GM18520 (cell line): ENCODE measurements around the gene ARHGAP15.

Experiments used
- ATAC-seq: cut with Tn5 transposase; IDR thresholded peaks from one replicate; pipeline ENCODE4 v1.9.1; 2021; ENCODE audit not compliant: unreplicated experiment

The ARHGAP15 gene

DNA sequence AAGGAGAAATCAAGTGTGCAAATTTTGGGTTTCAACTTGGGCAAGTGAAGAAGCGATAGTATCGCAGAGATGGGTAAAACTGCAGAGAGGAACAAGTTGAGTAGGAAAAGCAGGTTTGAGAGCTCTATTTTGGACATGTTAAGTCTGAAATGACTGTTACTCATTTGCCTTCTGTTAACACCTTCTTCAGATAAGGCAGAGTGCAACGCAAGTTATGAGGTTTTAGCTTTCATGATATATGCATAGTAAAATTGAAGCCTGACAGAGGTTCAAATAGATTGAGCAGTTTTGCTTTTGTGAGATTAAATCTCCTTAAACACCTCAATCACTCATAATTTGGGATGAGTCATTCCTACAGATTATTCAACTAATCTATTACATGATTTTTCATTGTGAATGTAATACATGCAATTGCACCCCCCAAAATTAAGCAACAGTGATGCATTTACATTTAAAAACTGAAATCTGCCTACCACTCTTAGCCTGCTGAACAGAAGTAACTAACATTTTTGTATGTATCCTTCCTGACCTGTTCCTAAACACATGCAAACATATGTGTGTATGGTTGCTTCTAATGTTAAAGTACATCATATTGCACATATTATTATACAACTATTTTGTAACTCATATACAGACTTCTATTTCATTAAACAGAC, 575.4 kb downstream of the ARHGAP15 start:
- ATAC-seq: peak; percentile 99

DNA sequence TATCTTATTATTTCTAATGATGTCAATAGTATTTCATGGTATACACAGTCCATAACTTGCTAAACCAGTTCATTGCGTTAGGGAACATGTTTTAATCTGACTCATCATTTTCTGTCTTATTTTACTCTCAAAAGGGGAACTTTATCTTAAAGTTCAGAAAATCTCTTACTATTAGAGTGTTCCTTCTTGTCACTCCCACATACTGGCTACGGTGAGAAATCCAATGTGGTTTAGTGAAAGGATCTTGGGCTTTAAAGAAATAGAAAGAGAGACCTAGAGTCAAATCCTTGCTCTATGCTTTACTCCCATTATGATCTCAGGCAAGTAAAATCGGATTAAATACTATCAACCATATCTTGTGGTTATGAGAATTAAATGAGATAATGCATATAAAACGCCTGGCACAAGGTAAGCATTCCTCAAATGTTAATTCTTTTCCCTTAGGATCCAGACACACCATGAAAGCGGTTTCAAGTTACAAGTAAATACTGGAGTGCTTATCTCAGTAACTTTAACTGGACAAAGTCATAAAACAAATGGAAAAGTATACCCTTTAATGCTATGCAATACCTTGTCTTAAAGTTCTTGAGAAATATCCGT, 576.0 kb downstream of the ARHGAP15 start:
- no peak for ATAC-seq

DNA sequence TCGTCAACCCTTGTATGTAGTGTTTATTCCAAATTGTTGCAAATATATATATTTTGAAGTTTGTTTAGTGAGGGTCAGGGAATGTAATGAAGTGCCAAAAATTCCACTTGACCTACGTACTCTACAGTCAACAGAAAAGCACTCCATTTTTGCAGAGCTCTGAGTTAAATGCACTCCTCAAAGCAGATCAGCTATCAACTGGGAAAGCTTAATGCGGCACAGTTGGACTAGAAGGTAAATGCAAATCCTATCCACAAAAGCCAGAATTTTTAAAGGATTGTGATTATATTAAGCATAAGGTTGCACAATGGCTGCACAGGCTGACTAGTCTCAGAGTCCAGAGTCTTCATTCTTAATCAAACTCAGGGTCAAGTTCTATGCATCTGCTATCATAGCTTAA, 577.1 kb downstream of the ARHGAP15 start:
- ATAC-seq: no peak

DNA sequence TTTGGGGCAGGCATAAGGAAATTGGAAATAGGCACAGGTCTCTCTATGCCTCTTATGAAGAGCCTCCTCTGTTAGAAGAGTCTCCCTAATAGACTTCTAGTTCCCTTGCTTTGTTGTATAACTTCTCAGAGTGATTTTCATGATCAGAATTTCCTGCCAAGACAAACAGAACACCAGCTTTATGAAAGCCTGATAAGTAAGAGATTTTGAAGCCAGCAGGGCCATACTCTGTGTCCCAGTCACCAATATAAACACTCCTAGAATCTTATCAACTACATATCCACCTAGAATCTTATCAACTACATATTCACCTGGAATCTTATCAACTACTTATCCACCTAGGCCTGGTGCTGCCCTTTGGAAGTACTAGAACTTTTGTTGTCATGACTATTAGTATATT, 579.5 kb downstream of the ARHGAP15 start:
- ATAC-seq: no peak

DNA sequence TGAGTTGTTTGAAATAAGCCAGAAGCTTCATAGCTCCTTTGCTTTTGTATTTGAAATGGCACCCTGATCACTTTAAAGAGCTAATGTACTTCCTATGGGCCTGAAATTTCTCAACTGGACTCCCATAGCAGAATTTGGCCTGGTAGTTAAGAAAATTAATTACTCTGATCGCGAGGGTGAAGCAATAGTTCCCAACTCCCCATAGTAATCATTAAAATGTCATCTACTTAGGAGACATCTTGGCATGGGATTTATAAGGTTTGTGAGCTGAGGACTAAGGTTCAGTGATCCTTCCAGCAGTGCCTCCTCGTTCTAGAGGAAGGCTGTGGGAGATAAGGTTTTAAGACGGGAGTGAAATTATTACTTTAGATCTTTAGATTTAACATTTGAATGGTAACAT, 581.0 kb downstream of the ARHGAP15 start:
- no peak for ATAC-seq

DNA sequence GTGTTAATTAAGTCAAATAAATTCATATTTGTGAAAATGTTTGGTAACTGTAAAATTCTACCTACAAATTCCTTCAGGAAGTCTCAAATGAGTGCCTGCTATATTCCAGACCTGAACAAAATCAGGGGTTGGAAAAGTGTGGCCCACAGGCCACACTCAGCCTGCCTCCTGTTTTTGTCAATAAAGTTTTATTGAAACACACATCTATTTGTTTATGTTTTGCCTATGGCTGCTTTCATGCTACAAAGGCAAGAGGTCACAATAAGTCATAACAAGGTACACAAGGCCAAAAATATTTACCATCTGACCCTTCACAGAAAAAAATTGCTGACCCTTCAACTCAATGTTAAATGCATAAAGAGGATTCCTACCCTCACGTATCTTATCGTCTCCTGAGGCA, 581.7 kb downstream of the ARHGAP15 start:
- ATAC-seq: no peak

DNA sequence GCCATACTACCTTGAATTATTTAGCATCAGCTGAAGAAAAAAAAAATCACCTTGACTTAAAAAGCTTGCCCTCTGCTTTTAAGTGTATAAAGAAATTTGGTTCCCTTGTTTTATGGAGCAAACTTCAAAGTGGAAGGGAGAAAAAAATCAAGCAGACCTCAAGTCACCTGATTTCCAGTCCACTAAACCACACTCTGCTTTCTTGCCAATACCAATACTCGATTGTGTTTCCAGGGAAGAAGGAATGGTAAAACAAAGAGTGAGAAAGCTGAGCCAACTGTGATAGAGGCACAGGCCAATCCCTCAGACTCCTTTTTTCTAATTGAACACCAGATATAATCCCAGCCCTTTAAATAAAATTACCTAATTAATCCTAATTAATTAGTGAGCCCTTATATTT, 587.3 kb downstream of the ARHGAP15 start:
- no peak for ATAC-seq

DNA sequence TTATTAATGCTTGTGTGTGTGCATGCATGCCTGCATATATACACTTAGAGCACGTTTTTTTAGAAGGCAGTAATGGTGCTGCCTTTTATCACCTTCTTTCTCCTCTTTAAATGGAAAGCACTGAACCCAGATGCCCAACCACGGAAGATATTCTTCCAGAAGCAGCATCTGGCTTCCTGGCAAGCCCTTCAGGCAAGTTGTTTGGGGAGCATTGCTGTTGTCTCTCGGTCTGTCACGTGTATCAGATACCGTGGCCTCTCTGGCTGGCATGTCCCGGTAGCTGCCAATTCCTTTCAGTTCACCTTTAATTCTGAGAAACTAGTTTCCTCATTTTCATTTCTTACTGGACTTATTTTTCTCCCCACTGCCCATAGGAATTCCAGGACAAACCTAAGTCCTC, 587.8 kb downstream of the ARHGAP15 start:
- no peak for ATAC-seq

DNA sequence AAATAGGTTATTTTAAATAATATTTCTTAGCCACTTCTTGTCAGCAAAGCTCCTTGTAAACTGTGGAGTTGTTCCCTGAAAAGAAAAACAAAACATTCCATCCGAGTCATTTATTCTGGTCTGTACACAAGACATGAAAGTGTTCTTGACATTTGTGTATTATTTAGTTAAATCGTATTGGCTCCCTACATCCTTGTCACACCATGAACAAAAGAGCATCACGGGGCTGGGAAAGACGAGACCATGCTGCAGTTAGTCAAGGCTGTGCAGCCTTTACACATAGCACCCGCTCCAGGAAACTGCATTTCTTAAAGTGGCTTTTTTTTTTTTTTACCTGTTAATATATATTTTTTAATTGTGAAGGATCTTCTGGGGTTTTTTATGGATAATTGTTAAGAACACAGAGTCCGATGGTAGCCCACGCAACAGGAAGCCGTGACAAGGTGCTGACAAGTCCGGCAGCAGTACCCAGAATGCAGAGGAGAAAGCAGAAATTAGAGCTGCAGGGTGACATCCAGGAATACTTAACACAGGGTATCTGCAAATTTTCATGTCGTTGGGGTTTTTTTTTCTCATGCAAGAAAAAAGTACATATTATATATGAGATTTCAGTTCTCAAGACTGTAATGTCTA, 588.4 kb downstream of the ARHGAP15 start:
- ATAC-seq: no peak

DNA sequence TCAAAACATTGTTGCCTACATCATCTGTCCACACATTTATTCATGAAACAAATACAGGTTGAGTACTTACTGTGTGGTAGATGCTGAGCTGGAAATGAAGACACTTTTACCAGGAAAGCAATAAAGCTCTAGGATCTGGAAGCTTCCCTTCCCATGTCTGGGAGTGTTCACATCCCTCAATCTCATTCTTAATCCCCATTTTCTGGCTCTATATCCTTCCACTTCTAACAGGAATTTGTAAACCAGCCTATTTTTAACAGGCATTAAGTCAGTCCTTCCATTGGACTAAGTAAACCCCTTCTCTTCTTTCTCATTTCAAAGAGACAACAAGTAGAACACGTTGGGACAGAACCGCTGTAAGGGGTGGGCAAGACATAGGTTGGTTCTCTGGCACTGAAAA, 589.5 kb downstream of the ARHGAP15 start:
- no peak for ATAC-seq

DNA sequence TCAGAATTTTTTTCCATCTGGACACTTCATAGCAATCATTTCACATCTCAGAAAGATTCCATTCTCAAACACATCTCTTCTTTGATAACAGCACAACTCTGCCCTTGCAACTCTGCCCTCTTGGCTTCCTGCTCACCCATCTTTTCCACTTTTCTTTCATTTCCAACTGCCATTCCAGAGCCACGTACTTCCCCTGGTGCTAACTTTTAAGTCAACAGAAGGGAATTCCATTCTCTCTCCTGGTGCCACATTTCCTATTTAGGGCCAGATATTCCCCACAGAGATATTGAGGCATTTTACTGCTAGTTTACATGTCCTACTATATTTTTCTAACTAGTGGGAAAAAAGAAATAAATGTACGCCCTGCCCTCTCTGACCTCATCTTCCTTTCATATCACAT, 590.2 kb downstream of the ARHGAP15 start:
- ATAC-seq: no peak

DNA sequence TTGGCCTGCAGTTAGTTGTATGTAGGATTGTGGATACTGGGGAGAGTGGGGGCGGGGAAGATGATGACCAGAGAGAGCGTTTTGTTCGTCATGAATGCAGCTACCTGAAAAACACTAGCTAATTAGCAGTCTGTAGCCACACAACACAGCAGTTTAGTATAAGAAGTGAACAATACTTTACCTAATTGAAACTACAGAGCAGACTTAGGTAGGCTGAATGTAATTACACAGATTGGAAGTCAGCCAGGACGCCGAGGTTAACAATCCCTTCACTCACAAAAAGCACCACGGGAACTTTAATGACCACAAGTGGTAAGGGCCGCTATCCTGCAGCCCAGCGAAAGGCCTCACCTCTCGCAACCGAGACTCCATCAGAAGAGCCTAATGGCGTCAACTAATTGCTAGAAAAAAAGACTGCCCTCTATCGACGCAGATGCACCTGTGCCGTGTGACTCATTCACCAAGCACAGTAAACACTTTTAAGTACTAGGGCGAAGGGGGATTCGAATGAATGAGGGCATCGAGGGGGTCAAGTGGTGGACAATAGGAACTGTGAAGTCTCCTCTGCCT, 591.0 kb downstream of the ARHGAP15 start:
- no peak for ATAC-seq

DNA sequence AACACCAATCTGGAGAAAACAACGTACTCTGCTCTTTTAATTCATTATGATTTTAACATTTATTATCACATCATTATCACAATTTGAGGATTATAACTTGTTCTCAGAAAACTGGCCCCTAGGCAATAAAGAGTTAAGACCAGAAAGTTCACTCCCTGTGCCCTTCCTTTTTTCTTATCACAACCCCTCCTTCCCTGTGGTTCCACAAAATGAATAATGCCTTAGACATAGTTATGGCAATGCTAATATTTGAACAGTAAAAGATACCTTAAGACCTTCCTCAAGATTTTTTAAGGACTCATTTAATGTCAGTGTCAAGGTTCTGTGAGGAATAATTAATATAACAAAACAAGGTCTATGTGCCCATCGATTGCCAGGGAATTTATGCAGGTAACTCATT, 596.2 kb downstream of the ARHGAP15 start:
- ATAC-seq: no peak

DNA sequence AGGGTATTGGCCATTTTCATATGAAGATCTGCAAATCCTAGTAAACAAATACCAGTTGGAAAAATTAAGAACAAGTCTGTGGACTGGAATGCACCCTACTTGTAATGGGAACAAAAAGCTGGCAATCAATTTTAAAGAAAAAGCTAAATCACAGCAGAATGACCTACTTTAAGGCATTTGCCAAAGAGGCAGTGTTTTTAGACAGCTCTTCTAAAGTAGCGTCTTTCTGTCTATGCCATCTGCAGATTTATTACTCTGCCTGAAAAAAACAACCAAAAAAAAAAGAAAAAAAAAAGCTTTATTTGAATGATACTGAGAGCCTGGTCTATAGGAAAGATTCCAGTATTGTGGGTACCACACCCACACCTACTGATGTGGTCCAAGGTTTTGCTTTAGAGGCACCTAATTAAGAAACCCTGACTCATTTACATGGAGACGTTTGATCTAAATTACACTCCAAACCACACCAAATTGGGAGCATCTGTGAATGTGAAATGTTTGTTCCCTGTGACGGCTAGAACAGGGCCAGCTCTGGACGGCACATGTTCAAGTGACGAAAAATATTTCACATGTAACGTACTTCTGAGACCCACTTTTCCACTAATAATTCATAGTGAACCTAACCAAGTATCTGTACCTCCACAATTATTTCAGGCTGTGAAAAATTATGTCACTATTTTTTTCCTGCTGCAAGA, 597.1 kb downstream of the ARHGAP15 start:
- no peak for ATAC-seq

DNA sequence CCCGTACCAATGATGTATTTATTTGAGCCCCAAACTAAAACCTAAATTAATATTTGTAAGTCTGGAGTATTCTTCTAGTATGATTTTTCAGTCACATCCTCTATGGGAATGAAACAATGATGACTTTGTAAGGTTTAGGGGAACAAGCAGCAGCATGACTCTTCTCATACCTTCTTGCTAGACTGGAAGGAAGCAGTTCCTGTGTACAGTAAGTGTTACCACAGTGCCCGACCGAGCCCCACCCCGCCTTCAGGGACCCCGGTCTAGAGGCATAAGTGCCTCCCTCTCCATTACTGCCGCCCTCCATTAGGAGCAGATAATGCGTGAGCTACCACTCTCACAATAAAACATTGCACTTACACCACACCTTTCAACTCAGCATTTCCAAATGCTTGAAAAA, 599.3 kb downstream of the ARHGAP15 start:
- ATAC-seq: no peak

DNA sequence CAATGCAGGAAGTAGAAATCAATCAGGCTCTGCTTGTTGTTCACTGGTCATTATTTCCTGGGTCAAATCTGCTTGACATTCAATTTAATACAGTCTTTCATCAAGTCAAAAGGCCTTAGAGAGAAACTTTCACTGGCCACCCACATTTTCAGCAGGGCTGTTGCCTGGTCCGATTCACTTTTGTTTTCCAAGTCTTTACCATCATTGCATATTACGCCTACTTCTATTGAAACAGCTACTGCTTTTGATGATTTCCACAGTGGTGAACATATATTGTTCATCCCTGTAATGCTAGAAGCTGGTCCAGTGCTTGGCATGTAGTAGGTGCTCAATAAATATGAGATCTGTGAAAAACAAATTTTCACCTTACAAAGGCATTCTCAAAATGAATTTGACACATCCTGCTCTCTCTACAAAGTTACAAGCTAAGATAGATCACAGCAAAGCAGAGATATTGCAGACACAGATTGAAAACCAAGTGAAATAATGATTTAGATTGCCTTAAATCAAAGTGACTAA, 600.1 kb downstream of the ARHGAP15 start:
- no peak for ATAC-seq

DNA sequence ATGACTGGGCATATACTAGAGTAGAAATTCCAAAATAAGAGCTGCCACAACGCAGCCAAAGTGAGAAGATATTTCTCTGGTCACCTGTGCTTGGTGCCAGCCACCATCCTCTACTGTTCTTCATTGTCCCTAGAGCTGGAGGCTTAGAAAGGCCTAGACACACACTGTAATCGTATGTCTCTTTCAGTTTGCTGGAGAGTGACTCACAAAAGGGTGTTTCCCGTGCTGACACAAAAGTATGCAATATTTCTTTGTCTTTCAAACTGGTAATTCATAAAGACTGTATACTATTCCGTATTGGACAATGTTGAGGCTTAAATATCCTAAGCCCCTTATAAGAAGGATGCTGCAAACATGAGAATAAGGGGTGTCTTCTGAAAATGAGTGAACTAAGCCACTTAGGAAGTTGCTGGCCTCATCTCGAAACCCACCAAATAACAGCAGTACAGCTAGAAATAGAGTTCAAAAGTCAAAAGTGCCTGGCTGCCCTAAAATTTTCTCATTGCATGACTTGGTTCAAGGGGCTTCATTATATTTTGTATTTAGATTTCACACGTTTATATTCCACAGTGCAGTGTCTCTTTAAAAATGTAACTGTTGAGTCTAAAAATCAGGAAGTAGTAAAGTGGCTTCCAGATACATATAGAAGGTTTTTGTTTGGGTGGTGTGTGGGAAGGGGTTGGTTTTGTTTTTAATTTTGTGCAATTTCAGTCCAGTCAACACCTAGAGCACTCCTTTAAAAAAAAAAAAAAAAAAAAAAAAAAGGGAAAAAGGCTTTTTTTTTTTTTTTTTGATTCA, 601.1 kb downstream of the ARHGAP15 start:
- ATAC-seq: peak; percentile 80

DNA sequence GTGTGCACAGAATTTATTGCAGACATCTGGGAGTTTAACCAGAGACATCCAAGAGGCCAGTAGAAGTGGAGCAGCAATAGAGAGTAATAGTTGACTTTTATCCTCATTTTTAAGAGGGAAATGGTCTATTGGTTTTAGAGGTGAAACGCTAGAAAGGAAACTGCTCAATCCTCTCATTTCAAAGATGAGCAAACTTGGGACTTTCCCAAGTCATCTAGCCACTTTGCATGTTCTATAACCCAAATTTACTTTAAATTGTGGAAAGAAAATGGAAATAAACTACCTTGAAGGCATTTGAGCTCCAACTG, 601.7 kb downstream of the ARHGAP15 start:
- ATAC-seq: peak; percentile 36

DNA sequence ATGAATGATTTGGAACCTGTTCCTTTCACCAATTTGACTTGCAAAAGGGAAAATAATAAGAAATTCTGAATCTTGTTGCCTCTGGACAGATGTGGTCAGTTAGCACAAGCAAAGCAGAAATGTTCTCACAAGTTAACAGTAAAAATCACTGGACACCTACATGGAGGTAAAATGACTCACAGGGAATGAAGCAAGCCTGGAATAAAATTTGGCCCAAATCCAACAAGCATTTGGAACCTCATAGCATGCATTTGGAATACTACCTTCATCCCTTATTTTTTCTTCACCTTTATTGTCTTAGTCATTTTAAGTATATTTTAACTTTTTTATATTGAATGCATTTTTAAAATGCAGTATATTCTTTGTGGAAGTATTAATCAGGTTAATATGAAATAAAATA, 602.9 kb downstream of the ARHGAP15 start:
- no peak for ATAC-seq

DNA sequence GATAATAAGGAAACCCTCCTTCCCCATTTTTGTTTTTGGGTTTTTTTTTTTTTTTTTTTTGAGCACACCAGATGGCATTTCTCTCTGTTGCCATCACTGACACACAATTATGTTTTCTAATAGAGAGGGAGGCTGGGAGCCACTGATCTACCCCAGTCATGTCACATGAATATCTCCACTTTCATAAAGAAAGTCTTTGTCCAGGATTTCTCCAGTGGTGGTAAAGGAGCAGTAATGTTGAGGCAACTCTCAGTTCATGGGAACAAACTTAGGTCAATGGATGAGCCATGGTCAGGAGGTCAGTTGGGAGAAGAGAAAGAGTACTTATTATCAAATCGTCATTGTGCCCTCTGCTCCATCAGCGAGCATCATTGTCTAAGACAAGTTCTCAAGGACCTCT, 603.7 kb downstream of the ARHGAP15 start:
- ATAC-seq: no peak

DNA sequence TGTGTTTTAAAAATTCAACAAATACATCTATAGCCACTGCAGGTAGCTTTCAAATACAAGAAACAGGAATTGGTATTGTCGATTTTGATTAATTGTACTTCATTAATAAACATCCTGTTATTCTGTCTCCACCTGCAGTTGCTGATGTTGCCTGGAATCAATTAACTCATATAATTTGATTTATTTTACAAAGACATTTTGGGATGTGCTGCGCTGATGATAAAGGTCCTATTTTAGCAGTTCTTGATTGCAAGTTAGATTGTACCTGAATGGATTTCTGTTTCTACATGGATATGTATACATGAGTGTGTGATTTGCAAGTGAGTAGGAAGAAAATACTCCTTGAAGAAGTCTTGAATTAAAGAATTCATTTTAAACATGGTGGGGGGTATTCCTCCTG, 605.3 kb downstream of the ARHGAP15 start:
- ATAC-seq: no peak
